OCI-LY3 (cell line): Measurements from ENCODE around the gene BCKDHB.

ENCODE experiments used
- CTCF ChIP-seq: fragments of 200-600, 300-600 bp; sonication (generic); IDR thresholded peaks from 2 replicates; pipeline ENCODE4 v1.5.1; 2014; ENCODE audit warnings: antibody characterized with exemption, low read length, low read depth
- EZH2phosphoT487 ChIP-seq: fragments of 200-600 bp; shearing (Covaris generic); IDR thresholded peaks from 2 replicates; pipeline ENCODE4 v1.6.1; 2018; ENCODE audit warnings: antibody characterized with exemption, mixed run types, low read depth

GRCh38 chr6:80196906-80197305 lies 90.4 kb downstream of the BCKDHB start:
- TF ChIP-seq CTCF (no peak), EZH2phosphoT487 (no peak)
